ENCODE measurements around the gene GMCL2. TPM values are rescaled to one million over a fixed set of nuclear protein-coding genes. Genes with fewer than 3 reads are reported as not detected.

GMCL2 gene
- total and polyA plus RNA-seq, 9 of the 15 experiments (the other 6 are each of a cell fraction or from before 2014, with no cell fraction given) = 0.04 TPM; not detected in 8

DNA sequence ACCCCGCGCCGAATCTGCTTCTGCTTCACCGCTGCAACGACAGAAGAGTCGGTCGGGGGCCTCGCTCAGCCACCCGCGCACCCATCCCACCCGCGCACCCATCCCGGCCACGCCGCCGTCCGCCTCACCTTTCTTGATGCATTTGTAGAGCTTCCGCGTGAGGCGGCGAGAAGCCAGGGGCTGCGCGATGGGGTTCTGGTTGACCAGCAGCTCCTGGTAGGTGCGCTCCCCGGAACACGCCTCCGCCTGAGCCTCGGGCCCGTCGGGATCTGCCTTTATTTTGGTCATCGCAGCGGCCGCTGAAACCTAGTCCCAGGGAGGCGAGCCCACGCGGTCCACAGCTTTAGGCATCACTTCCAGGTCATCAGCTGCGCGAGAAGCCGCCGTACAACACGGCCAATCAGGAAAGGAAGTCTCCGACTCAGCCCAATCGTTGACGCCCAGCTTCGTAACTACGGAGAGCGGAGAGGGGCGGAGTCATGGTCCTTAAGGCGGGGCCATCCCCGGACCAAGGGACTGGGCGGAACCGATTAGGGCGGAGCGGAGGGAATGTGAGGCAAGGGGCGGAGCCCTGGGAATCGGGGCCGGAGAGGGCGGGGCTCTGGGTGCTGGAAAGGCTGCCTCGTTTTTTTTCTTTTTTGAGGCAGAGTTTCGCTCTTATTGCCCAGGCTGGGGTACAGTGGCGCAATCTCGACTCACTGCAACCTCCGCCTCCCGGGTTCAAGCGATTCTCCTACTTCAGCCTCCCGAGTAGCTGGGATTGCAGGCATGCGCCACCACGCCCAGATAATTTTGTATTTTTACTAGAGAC is 33.4 kb downstream of the GMCL2 start, which contains the start of gene NHP2 (continued):
- TF ChIP-seq, protein P1, sequence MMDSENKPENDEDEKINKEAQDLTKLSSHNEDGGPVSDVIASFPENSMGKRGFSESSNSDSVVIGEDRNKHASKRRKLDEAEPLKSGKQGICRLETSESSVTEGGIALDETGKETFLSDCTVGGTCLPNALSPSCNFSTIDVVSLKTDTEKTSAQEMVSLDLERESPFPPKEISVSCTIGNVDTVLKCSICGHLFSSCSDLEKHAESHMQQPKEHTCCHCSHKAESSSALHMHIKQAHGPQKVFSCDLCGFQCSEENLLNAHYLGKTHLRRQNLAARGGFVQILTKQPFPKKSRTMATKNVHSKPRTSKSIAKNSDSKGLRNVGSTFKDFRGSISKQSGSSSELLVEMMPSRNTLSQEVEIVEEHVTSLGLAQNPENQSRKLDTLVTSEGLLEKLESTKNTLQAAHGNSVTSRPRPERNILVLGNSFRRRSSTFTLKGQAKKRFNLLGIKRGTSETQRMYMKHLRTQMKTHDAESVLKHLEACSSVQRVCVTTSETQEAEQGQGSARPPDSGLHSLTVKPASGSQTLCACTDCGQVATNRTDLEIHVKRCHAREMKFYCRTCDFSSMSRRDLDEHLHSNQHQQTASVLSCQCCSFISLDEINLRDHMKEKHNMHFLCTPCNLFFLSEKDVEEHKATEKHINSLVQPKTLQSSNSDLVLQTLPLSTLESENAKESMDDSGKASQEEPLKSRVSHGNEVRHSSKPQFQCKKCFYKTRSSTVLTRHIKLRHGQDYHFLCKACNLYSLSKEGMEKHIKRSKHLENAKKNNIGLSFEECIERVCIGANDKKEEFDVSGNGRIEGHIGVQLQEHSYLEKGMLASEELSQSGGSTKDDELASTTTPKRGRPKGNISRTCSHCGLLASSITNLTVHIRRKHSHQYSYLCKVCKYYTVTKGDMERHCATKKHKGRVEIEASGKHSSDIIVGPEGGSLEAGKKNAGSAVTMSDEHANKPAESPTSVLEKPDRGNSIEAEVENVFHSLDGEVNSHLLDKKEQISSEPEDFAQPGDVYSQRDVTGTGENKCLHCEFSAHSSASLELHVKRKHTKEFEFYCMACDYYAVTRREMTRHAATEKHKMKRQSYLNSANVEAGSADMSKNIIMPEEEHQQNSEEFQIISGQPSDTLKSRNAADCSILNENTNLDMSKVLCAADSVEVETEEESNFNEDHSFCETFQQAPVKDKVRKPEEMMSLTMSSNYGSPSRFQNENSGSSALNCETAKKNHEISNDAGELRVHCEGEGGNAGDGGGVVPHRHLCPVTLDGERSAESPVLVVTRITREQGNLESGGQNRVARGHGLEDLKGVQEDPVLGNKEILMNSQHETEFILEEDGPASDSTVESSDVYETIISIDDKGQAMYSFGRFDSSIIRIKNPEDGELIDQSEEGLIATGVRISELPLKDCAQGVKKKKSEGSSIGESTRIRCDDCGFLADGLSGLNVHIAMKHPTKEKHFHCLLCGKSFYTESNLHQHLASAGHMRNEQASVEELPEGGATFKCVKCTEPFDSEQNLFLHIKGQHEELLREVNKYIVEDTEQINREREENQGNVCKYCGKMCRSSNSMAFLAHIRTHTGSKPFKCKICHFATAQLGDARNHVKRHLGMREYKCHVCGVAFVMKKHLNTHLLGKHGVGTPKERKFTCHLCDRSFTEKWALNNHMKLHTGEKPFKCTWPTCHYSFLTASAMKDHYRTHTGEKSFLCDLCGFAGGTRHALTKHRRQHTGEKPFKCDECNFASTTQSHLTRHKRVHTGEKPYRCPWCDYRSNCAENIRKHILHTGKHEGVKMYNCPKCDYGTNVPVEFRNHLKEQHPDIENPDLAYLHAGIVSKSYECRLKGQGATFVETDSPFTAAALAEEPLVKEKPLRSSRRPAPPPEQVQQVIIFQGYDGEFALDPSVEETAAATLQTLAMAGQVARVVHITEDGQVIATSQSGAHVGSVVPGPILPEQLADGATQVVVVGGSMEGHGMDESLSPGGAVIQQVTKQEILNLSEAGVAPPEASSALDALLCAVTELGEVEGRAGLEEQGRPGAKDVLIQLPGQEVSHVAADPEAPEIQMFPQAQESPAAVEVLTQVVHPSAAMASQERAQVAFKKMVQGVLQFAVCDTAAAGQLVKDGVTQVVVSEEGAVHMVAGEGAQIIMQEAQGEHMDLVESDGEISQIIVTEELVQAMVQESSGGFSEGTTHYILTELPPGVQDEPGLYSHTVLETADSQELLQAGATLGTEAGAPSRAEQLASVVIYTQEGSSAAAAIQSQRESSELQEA (IDR thresholded peaks at IDR 0.05; ENCODE audit: low read depth) = peak; percentile 96
- TF ChIP-seq STAT5A (IDR thresholded peaks at IDR 0.05; ENCODE audit: borderline replicate concordance, low read length) (no peak), FOSL1 (tag; conservative IDR thresholded peaks at IDR 0.05) (0 out of 2 replicates have a peak, but pooled peaks have one; percentile 14), KDM1A (IDR thresholded peaks at IDR 0.05) (no peak), ZFP1 (CRISPR knock-in tag; IDR thresholded peaks at IDR 0.05) (no peak), RFX1 (IDR thresholded peaks at IDR 0.05) (no peak; the same call in 1 of the 2 replicates), HMGN3 (IDR thresholded peaks at IDR 0.05; ENCODE audit: borderline replicate concordance, extremely low read depth, insufficient read length, low read depth, low read length) (peak; percentile 18), NFRKB (IDR thresholded peaks at IDR 0.05; ENCODE audit: low read depth) (no peak), KAT7 (CRISPR knock-in tag; IDR thresholded peaks at IDR 0.05; ENCODE audit: borderline replicate concordance) (peak; percentile 87; the same call in 1 of the 2 replicates), HLTF (IDR thresholded peaks at IDR 0.05) (no peak), RNF2 (IDR thresholded peaks at IDR 0.05) (no peak)
- TF ChIP-seq, protein P2, sequence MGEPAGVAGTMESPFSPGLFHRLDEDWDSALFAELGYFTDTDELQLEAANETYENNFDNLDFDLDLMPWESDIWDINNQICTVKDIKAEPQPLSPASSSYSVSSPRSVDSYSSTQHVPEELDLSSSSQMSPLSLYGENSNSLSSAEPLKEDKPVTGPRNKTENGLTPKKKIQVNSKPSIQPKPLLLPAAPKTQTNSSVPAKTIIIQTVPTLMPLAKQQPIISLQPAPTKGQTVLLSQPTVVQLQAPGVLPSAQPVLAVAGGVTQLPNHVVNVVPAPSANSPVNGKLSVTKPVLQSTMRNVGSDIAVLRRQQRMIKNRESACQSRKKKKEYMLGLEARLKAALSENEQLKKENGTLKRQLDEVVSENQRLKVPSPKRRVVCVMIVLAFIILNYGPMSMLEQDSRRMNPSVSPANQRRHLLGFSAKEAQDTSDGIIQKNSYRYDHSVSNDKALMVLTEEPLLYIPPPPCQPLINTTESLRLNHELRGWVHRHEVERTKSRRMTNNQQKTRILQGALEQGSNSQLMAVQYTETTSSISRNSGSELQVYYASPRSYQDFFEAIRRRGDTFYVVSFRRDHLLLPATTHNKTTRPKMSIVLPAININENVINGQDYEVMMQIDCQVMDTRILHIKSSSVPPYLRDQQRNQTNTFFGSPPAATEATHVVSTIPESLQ (CRISPR knock-in tag; IDR thresholded peaks at IDR 0.05) = no peak
- TF ChIP-seq, protein P3, sequence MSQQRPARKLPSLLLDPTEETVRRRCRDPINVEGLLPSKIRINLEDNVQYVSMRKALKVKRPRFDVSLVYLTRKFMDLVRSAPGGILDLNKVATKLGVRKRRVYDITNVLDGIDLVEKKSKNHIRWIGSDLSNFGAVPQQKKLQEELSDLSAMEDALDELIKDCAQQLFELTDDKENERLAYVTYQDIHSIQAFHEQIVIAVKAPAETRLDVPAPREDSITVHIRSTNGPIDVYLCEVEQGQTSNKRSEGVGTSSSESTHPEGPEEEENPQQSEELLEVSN (IDR thresholded peaks at IDR 0.05; ENCODE audit: borderline replicate concordance in 1 of 2, extremely low read depth in 1 of 2, insufficient read depth in 1 of 2, insufficient read length in 1 of 2, low read depth in 1 of 2, low read length in 1 of 2, poor library complexity in 1 of 2, severe bottlenecking in 1 of 2) = peak; percentile 23 to 26
- TF ChIP-seq, protein P4, sequence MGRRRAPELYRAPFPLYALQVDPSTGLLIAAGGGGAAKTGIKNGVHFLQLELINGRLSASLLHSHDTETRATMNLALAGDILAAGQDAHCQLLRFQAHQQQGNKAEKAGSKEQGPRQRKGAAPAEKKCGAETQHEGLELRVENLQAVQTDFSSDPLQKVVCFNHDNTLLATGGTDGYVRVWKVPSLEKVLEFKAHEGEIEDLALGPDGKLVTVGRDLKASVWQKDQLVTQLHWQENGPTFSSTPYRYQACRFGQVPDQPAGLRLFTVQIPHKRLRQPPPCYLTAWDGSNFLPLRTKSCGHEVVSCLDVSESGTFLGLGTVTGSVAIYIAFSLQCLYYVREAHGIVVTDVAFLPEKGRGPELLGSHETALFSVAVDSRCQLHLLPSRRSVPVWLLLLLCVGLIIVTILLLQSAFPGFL (CRISPR knock-in tag; IDR thresholded peaks at IDR 0.05) = no peak

Measured in K562 (cell line).